Measurements from ENCODE around the gene FPR3. TPM values are rescaled to one million over a fixed set of nuclear protein-coding genes. Genes with fewer than 3 reads are reported as not detected.
A peak's percentile ranks its signal among the peaks of the same experiment; 100 is the strongest.

The FPR3 gene
- total and polyA plus RNA-seq, 9 of the 15 experiments (the other 6 are each of a cell fraction or from before 2014, with no cell fraction given), result 0.08 to 0.51 (median 0.22) TPM; not detected in 1

GRCh38 chr19:51755571-51755970 is 39.4 kb upstream of the FPR3 start:
- POLR2A ChIA-PET, result no interaction called here

GRCh38 chr19:51760697-51761356 is 34.1 kb upstream of the FPR3 start, which contains the start of gene FPR2:
TSS of gene FPR2 (plus strand) at chr19:51761180. CDS start at chr19:51768659, 7,479 bp downstream.
- H3K27ac ChIP-seq (ENCODE audit: extremely low read depth, low read depth, low read length), result no peak within 1 kb of the TSS
- no peak within 1 kb of the TSS; the same call in 1 of the 2 replicates for H2AFZ ChIP-seq (ENCODE audit: low read depth, low read length)
- no peak for ATAC-seq
- intact Hi-C loops (cut with micrococcal nuclease) (no loop called here), in situ Hi-C loops (cut with MboI) (no loop called here)
- no peaks in the 10 kb centered on the region for H3K27me3 ChIP-seq (ENCODE audit: control insufficient read depth in 2 of 2, insufficient read depth in 2 of 2, low read length in 2 of 2)
- no peak for FAIRE-seq
- no peaks in the 10 kb centered on the region for H3K9me1 ChIP-seq (ENCODE audit: control insufficient read depth, insufficient read depth, low read length)
- H3K79me2 ChIP-seq (ENCODE audit: control insufficient read depth, insufficient read depth, low read length), result no peaks in the 10 kb centered on the region
- H3K9ac ChIP-seq (ENCODE audit: insufficient read depth in 1 of 2, low read depth in 2 of 2, low read length in 2 of 2), result no peak within 1 kb of the TSS
- BruUV-seq (replicated peaks), result no TSS peak
- H4K20me1 ChIP-seq (replicated peaks; ENCODE audit: control insufficient read depth, insufficient read depth, low read length), result no peaks in the 10 kb centered on the region
- ChIA-PET POLR2A (interaction anchor here (0.6 kb wide), 1 partner anchor 46 kb away, joined by 3 read pairs; no protein-coding TSS in a partner anchor), CTCF (ENCODE audit: low intra/inter-chr PET ratio) (no interaction called here)
- H3K4me2 ChIP-seq (ENCODE audit: insufficient read depth, low read length), result no peak within 1 kb of the TSS
- no peak within 1 kb of the TSS for H3K4me3 ChIP-seq
- WGBS (ENCODE audit: insufficient coverage, low coverage, missing lambda C conversion rate), result 30% methylated on average over 8 of the region's 8 CpGs
- DNase-seq (ENCODE audit: extremely low read depth in 1 of 4, low spot score in 3 of 4), result no peak
- no peaks in the 10 kb centered on the region for H3K36me3 ChIP-seq (ENCODE audit: control insufficient read depth, insufficient read depth, low read length)
- H3K9me3 ChIP-seq (replicated peaks; ENCODE audit: control insufficient read depth, insufficient read depth, low read depth, low read length), result no peaks in the 10 kb centered on the region
- peaks cover 0 to 2% of the 10 kb centered on the region in 2 experiments; a peak in 2 of 5 replicates for H3K4me1 ChIP-seq (replicated peaks in 1 of 2; ENCODE audit: control insufficient read depth in 2 of 2, insufficient read depth in 2 of 2, low read length in 2 of 2)
- TF ChIP-seq SP1 (CRISPR knock-in tag; IDR thresholded peaks at IDR 0.05) (no peak), ZNF830 (CRISPR knock-in tag; IDR thresholded peaks at IDR 0.05) (no peak)

More at GRCh38 chr19:51755571-51755970, 39.4 kb upstream of the FPR3 start:
- no peak overlapping the region for H3K9ac ChIP-seq (ENCODE audit: insufficient read depth in 1 of 2, low read depth in 2 of 2, low read length in 2 of 2)
- no peaks in the 10 kb centered on the region for H3K9me1 ChIP-seq (ENCODE audit: control insufficient read depth, insufficient read depth, low read length)
- peak overlapping the region; percentile 55; the same call in 1 of the 2 replicates for H2AFZ ChIP-seq (ENCODE audit: low read depth, low read length)
- no peak overlapping the region for H3K4me3 ChIP-seq
- DNase-seq (ENCODE audit: extremely low read depth in 1 of 4, low spot score in 3 of 4), result no peak
- no TSS peak for BruUV-seq (replicated peaks)
- in situ Hi-C loops (cut with MboI), result no loop called here
- CTCF ChIA-PET (ENCODE audit: low intra/inter-chr PET ratio), result no interaction called here
- TF ChIP-seq OTX1 (CRISPR knock-in tag; IDR thresholded peaks at IDR 0.05), result no peak
- no peak for TF ChIP-seq CSDE1 (IDR thresholded peaks at IDR 0.05)
- no peak for TF ChIP-seq ZNF175 (CRISPR knock-in tag; IDR thresholded peaks at IDR 0.05; ENCODE audit: low read depth)
- no peaks in the 10 kb centered on the region for H3K79me2 ChIP-seq (ENCODE audit: control insufficient read depth, insufficient read depth, low read length)
- H3K4me1 ChIP-seq (replicated peaks in 1 of 2; ENCODE audit: control insufficient read depth in 2 of 2, insufficient read depth in 2 of 2, low read length in 2 of 2), result peaks cover 0 to 9% of the 10 kb centered on the region in 2 experiments; a peak in 3 of 5 replicates
- no peaks in the 10 kb centered on the region for H4K20me1 ChIP-seq (replicated peaks; ENCODE audit: control insufficient read depth, insufficient read depth, low read length)
- no peak for ATAC-seq
- H3K27ac ChIP-seq (ENCODE audit: extremely low read depth, low read depth, low read length), result no peak overlapping the region
- FAIRE-seq, result no peak
- H3K36me3 ChIP-seq (ENCODE audit: control insufficient read depth, insufficient read depth, low read length), result no peaks in the 10 kb centered on the region
- H3K4me2 ChIP-seq (ENCODE audit: insufficient read depth, low read length), result no peak overlapping the region
- intact Hi-C loops (cut with micrococcal nuclease), result no loop called here
- WGBS (ENCODE audit: insufficient coverage, low coverage, missing lambda C conversion rate), result 41% methylated on average over 7 of the region's 7 CpGs
- H3K27me3 ChIP-seq (ENCODE audit: control insufficient read depth in 2 of 2, insufficient read depth in 2 of 2, low read length in 2 of 2), result peaks cover 0 to 4% of the 10 kb centered on the region in 2 experiments; a peak in 1 of 5 replicates
- H3K9me3 ChIP-seq (replicated peaks; ENCODE audit: control insufficient read depth, insufficient read depth, low read depth, low read length), result no peaks in the 10 kb centered on the region
